ENCODE data around the gene ATP9A. TPM values are rescaled to one million over a fixed set of nuclear protein-coding genes. Genes with fewer than 3 reads are reported as not detected.

ATP9A gene
- total and polyA plus RNA-seq, 10 of the 15 experiments (the other 5 are each of a cell fraction or from before 2014, with no cell fraction given) = 0.03 to 0.81 (median 0.14) TPM

- peak overlapping the region; percentile 22; the same call in 1 of the 2 replicates for H3K4me3 ChIP-seq
- intact Hi-C loops (cut with micrococcal nuclease; ENCODE audit: unreplicated experiment) (no loop called here), in situ Hi-C loops (cut with MboI) (no loop called here)
- DNase-seq (ENCODE audit: low read depth, low spot score) (no peak), ATAC-seq (peak; percentile 59), FAIRE-seq (no peak)
- ChIA-PET SMC1A (ENCODE audit: uncharacterized antibody, unreplicated experiment) (no interaction called here), POLR2A (no interaction called here), RAD21 (ENCODE audit: unreplicated experiment) (no interaction called here), CTCF (interaction anchor here (1.3 kb wide), 1 partner anchor 176 kb away, joined by 4 read pairs; no protein-coding TSS in a partner anchor)
- H3K79me2 ChIP-seq (ENCODE audit: control insufficient read depth, insufficient read depth, low read length) = no peaks in the 10 kb centered on the region
- H3K4me2 ChIP-seq (ENCODE audit: control insufficient read depth, insufficient read depth) = peak overlapping the region; percentile 70
- no peaks in the 10 kb centered on the region; the same call in 1 of the 2 replicates for H3K4me1 ChIP-seq (ENCODE audit: control insufficient read depth, insufficient read depth, low read length)
- H2AFZ ChIP-seq (ENCODE audit: control insufficient read depth, low read depth, low read length) = no peak overlapping the region; the same call in 1 of the 2 replicates
- H4K20me1 ChIP-seq (ENCODE audit: control insufficient read depth, insufficient read depth) = no peaks in the 10 kb centered on the region; the same call in 1 of the 2 replicates
- H3K27me3 ChIP-seq (replicated peaks in 1 of 2; ENCODE audit: control insufficient read depth in 2 of 2, insufficient read depth in 2 of 2, low read length in 1 of 2) = peaks cover 13 to 33% of the 10 kb centered on the region in 2 experiments
- no TSS peak for BruUV-seq (replicated peaks)
- no peaks in the 10 kb centered on the region for H3K36me3 ChIP-seq (ENCODE audit: control insufficient read depth in 2 of 2, insufficient read depth in 2 of 2, low read length in 1 of 2)
- no peak overlapping the region for H3K27ac ChIP-seq (ENCODE audit: control insufficient read depth, insufficient read depth)
- no peak overlapping the region; the same call in 1 of the 2 replicates for H3K9ac ChIP-seq (ENCODE audit: control insufficient read depth, insufficient read depth, low read length)
- WGBS (ENCODE audit: insufficient coverage, insufficient replicate concordance, low lambda C conversion rate, missing lambda C conversion rate) = 15% methylated on average over 54 of the region's 76 CpGs
- TF ChIP-seq CTCF (IDR thresholded peaks at IDR 0.05 in 2 of 3, conservative IDR thresholded peaks at IDR 0.05 in 1 of 3; ENCODE audit: control insufficient read depth in 2 of 3, extremely low read depth in 1 of 3, insufficient read depth in 1 of 3, low read depth in 3 of 3, low read length in 3 of 3) (peak in 1 of 3 experiments; percentile 14; a peak in 1 of 6 replicates), NFIC (IDR thresholded peaks at IDR 0.05; ENCODE audit: low read depth, low read length) (no peak), SRF (IDR thresholded peaks at IDR 0.05; ENCODE audit: low read depth in 2 of 2, low read length in 2 of 2) (no peak)
- no peaks in the 10 kb centered on the region for H3K9me3 ChIP-seq (replicated peaks; ENCODE audit: control insufficient read depth, insufficient read depth, low read length)
Measured at GRCh38 chr20:51562332-51563173, 205.6 kb downstream of the ATP9A start.

Data from GM12878 (cell line).